Activated CD4-positive, alpha-beta T cell treated with anti-CD3 and anti-CD28 coated beads, Interleukin-10, Interleukin-2, amounts not matched to agents 100 ng/mL and 50 ng/mL, durations not matched to agents 16 hours and 8 hours (primary cell): ENCODE measurements around the gene TMEM174.

Experiments
- DNase-seq: peaks from one replicate; pipeline ENCODE4 v3.0.0-alpha.2; 2020

TMEM174 gene

GRCh38 chr5:73172951-73173350 is at the start of gene TMEM174:
Gene TMEM174, plus strand, starts transcription at chr5:73173193. Its CDS starts 51 bp downstream, at chr5:73173244.
- no peak for DNase-seq

- no peak for DNase-seq
These were observed 47.7 kb upstream of the TMEM174 start for GRCh38 chr5:73125289-73125688.

- no peak for DNase-seq
These were observed 46.6 kb upstream of the TMEM174 start for GRCh38 chr5:73126381-73126780.

- DNase-seq = no peak
These were observed 46.0 kb upstream of the TMEM174 start for GRCh38 chr5:73126957-73127356.

- DNase-seq = no peak
These were observed 43.9 kb upstream of the TMEM174 start for GRCh38 chr5:73129143-73129542.

GRCh38 chr5:73130811-73131210 is 42.2 kb upstream of the TMEM174 start:
- DNase-seq = no peak

GRCh38 chr5:73131711-73132425 is 41.1 kb upstream of the TMEM174 start:
- no peak for DNase-seq

- no peak for DNase-seq
These were observed 40.2 kb upstream of the TMEM174 start for GRCh38 chr5:73132759-73133158.

GRCh38 chr5:73135021-73135420 is 38.0 kb upstream of the TMEM174 start:
- no peak for DNase-seq

GRCh38 chr5:73135429-73136054 is 37.5 kb upstream of the TMEM174 start:
- peak; percentile 6 for DNase-seq

GRCh38 chr5:73136055-73136562 is 36.9 kb upstream of the TMEM174 start:
- DNase-seq = no peak

- DNase-seq = no peak
These were observed 35.1 kb upstream of the TMEM174 start for GRCh38 chr5:73137563-73138530.

GRCh38 chr5:73139485-73139884 is 33.5 kb upstream of the TMEM174 start:
- no peak for DNase-seq

- no peak for DNase-seq
These were observed 32.2 kb upstream of the TMEM174 start for GRCh38 chr5:73140801-73141200.

GRCh38 chr5:73142035-73142434 is 31.0 kb upstream of the TMEM174 start:
- DNase-seq = no peak

- no peak for DNase-seq
These were observed 29.3 kb upstream of the TMEM174 start for GRCh38 chr5:73143716-73144115.

- no peak for DNase-seq
These were observed 23.5 kb upstream of the TMEM174 start for GRCh38 chr5:73149540-73149939.

GRCh38 chr5:73150876-73151275 is 22.1 kb upstream of the TMEM174 start:
- no peak for DNase-seq

- DNase-seq = no peak
These were observed 21.1 kb upstream of the TMEM174 start for GRCh38 chr5:73151766-73152410.

- DNase-seq = no peak
These were observed 20.3 kb upstream of the TMEM174 start for GRCh38 chr5:73152411-73153388.

- no peak for DNase-seq
These were observed 19.5 kb upstream of the TMEM174 start for GRCh38 chr5:73153513-73153912.
